IMR-90 (cell line): Measurements from ENCODE around the gene TNS3. TPM values are rescaled to one million over a fixed set of nuclear protein-coding genes. Genes with fewer than 3 reads are reported as not detected.

Source experiments
- ATAC-seq: fragments of 200-7000 bp; cut with Tn5 transposase; 2 replicates; pipeline ENCODE4 v1.9.1; 2020; ENCODE audit warnings: low read depth, mild to moderate bottlenecking, moderate library complexity
- BruUV-seq: library from RNA; stranded (reverse); fragments of 400-500 nt; replicated peaks from 2 replicates; lab custom pipeline; 2021; lab: Mats Ljungman, UMichigan
- CTCF ChIA-PET: fragments of 300-600 bp; formaldehyde crosslinking; extraction: SDS; loops from one replicate; lab custom pipeline; 2021; ENCODE audit warnings: antibody characterized with exemption; lab: Yijun Ruan, JAX
- POLR2A ChIA-PET: fragments of 300-600 bp; sonication (Branson Sonifier 250); formaldehyde crosslinking; loops from one replicate; lab custom pipeline; 2022; ENCODE audit warnings: antibody characterized with exemption; ENCODE audit not compliant: unreplicated experiment; lab: Charles Lee
- DNase-seq: peaks from one replicate; pipeline ENCODE4 v3.0.0; 2013
- H2AFZ ChIP-seq: replicated peaks from 2 replicates; pipeline ENCODE3; 2013; ENCODE audit warnings: low read length, mild to moderate bottlenecking; ENCODE audit not compliant: poor library complexity
- H2AK5ac ChIP-seq: 2 replicates; pipeline ENCODE4 v1.6.1; 2013; ENCODE audit warnings: low read depth, low read length, inconsistent platforms
- H2AK9ac ChIP-seq: replicated peaks from 2 replicates; pipeline ENCODE3; 2013; ENCODE audit warnings: mild to moderate bottlenecking, low read depth, low read length, moderate library complexity; ENCODE audit not compliant: poor library complexity
- H2BK120ac ChIP-seq: 2 replicates; pipeline ENCODE4 v1.6.1; 2013; ENCODE audit warnings: low read depth, low read length, inconsistent platforms
- H2BK15ac ChIP-seq: 3 replicates; pipeline ENCODE4 v1.6.1; 2013; ENCODE audit warnings: low read depth, low read length, inconsistent platforms
- H2BK20ac ChIP-seq: 2 replicates; pipeline ENCODE4 v1.6.1; 2013; ENCODE audit warnings: low read depth, mild to moderate bottlenecking, inconsistent platforms, low read length, moderate library complexity
- H2BK5ac ChIP-seq: 2 replicates; pipeline ENCODE4 v1.6.1; 2013; ENCODE audit warnings: mild to moderate bottlenecking, low read depth, low read length, inconsistent platforms; ENCODE audit not compliant: poor library complexity, severe bottlenecking
- H3K14ac ChIP-seq: replicated peaks from 2 replicates; pipeline ENCODE4 v1.6.1; 2013; ENCODE audit warnings: low read depth, low read length, inconsistent platforms
- H3K18ac ChIP-seq: 2 replicates; pipeline ENCODE4 v1.6.1; 2013; ENCODE audit warnings: low read depth, low read length, control low read depth
- H3K23ac ChIP-seq: 2 replicates; pipeline ENCODE4 v1.6.1; 2013; ENCODE audit warnings: low read depth, low read length, inconsistent platforms
- H3K27ac ChIP-seq: 2 replicates; pipeline ENCODE4 v1.5.1; 2013; ENCODE audit warnings: mild to moderate bottlenecking, control low read depth, low read length; ENCODE audit not compliant: insufficient read depth
- H3K27me3 ChIP-seq: 2 replicates; pipeline ENCODE4 v1.6.1; 2013; ENCODE audit warnings: low read length; ENCODE audit not compliant: control insufficient read depth, insufficient read depth
- H3K36me3 ChIP-seq: 2 replicates; pipeline ENCODE4 v1.6.1; 2013; ENCODE audit warnings: low read length, mixed read lengths; ENCODE audit not compliant: control insufficient read depth, insufficient read depth
- H3K4ac ChIP-seq: 2 replicates; pipeline ENCODE4 v1.6.1; 2013; ENCODE audit warnings: low read depth, low read length, inconsistent platforms
- H3K4me1 ChIP-seq: 2 replicates; pipeline ENCODE4 v1.6.1; 2013; ENCODE audit warnings: low read length, mixed read lengths; ENCODE audit not compliant: control insufficient read depth, insufficient read depth
- H3K4me2 ChIP-seq: 2 replicates; pipeline ENCODE4 v1.6.1; 2013; ENCODE audit warnings: low read depth, mild to moderate bottlenecking, control low read depth, low read length, moderate library complexity
- H3K4me3 ChIP-seq: 2 replicates; pipeline ENCODE4 v1.5.1; 2013; ENCODE audit warnings: low read depth, mild to moderate bottlenecking, control low read depth, low read length, moderate library complexity; ENCODE audit not compliant: insufficient read depth
- H3K56ac ChIP-seq: 2 replicates; pipeline ENCODE4 v1.6.1; 2013; ENCODE audit warnings: low read length, inconsistent platforms; ENCODE audit not compliant: insufficient read depth; ENCODE audit errors: extremely low read depth
- H3K79me1 ChIP-seq, 2 experiments: 2 replicates each; pipeline ENCODE4 v1.6.1; 2013; ENCODE audit warnings: low read length in 2 of 2, inconsistent platforms in 1 of 2, low read depth in 1 of 2
- H3K9ac ChIP-seq: 2 replicates; pipeline ENCODE4 v1.6.1; 2013; ENCODE audit warnings: low read depth, low read length, control low read depth
- H3K9me1 ChIP-seq: 2 replicates; pipeline ENCODE4 v1.6.1; 2013; ENCODE audit warnings: low read length, inconsistent platforms; ENCODE audit not compliant: insufficient read depth
- H3K9me3 ChIP-seq: 2 replicates; pipeline ENCODE4 v1.6.1; 2013; ENCODE audit warnings: low read length; ENCODE audit not compliant: control insufficient read depth, insufficient read depth
- H4K20me1 ChIP-seq: 2 replicates; pipeline ENCODE4 v1.6.1; 2013; ENCODE audit warnings: low read length, inconsistent platforms; ENCODE audit not compliant: insufficient read depth
- H4K5ac ChIP-seq: 2 replicates; pipeline ENCODE4 v1.6.1; 2013; ENCODE audit warnings: mild to moderate bottlenecking, low read depth, low read length, control low read depth
- H4K8ac ChIP-seq, 2 experiments: 2 replicates each; pipeline ENCODE4 v1.6.1; 2013; ENCODE audit warnings: low read depth in 2 of 2, low read length in 2 of 2, control low read depth in 1 of 2, inconsistent platforms in 1 of 2
- H4K91ac ChIP-seq: 2 replicates; pipeline ENCODE4 v1.6.1; 2013; ENCODE audit warnings: low read depth, low read length, inconsistent platforms; ENCODE audit not compliant: insufficient read depth
- MAZ ChIP-seq: IDR thresholded peaks from 2 replicates; pipeline ENCODE4 v1.6.1; 2012; ENCODE audit warnings: low read depth, mild to moderate bottlenecking, low read length, improper control_type of control experiment, moderate library complexity, borderline replicate concordance
- POLR2A ChIP-seq: IDR thresholded peaks from 2 replicates; pipeline ENCODE4 v1.6.1; 2012; ENCODE audit warnings: mild to moderate bottlenecking, low read depth, low read length
- RFX5 ChIP-seq: IDR thresholded peaks from 2 replicates; pipeline ENCODE4 v1.8.0; 2012; ENCODE audit warnings: low read depth, mild to moderate bottlenecking, low read length, moderate library complexity
- SMC3 ChIP-seq: fragments of 150-350 bp; IDR thresholded peaks from 2 replicates; pipeline ENCODE4 v1.6.1; 2016; ENCODE audit warnings: low read depth, mild to moderate bottlenecking, antibody characterized with exemption, low read length, moderate library complexity
- WGBS, 2 experiments: methylation state at CpG; one replicate each; pipeline versions ENCODE4 v1.1.5 to v1.1.7; 2013; ENCODE audit warnings: missing lambda C conversion rate in 2 of 2; ENCODE audit not compliant: insufficient read length in 1 of 2; ENCODE audit errors: extremely low coverage in 2 of 2; 5-methylcytosine and 5-hydroxymethylcytosine counted together
- dilution Hi-C: fragments of 300-500 bp; cut with HindIII; formaldehyde crosslinking; loops from one replicate; pipeline ENCODE4 v1.14.3; 2018; ENCODE audit warnings: low sequenced_read_pairs; ENCODE audit not compliant: unreplicated experiment
- in situ Hi-C: fragments of 300-500 bp; cut with MboI; formaldehyde crosslinking; loops from 3 replicates; pipeline ENCODE4 v1.14.3; 2019; ENCODE audit warnings: low sequenced_read_pairs, inconsistent platforms, mixed read lengths
- intact Hi-C: fragments of 100-400 bp; cut with micrococcal nuclease; formaldehyde crosslinking; loops from 2 replicates; pipeline ENCODE4 v1.10.0; 2022
- polyA plus RNA-seq, 3 experiments: library from polyadenylated mRNA; depleted of rRNA; stranded (reverse); fragments of >200 nt; gene quantifications; 2 replicates each; pipeline ENCODE4 v1.2.3, GENCODE V29; 2012; ENCODE audit warnings: low replicate concordance in 1 of 3
- total RNA-seq: library from RNA; depleted of rRNA; stranded (reverse); fragments of >200 nt; gene quantifications from 2 replicates; pipeline ENCODE4 v1.2.3, GENCODE V29; 2012
- TF ChIP-seq, protein P1 (sequence below): conservative IDR thresholded peaks from 2 replicates; pipeline ENCODE4 v1.5.1; 2012; ENCODE audit warnings: mild to moderate bottlenecking, low read depth, low read length, improper control_type of control experiment

The TNS3 gene
- total and polyA plus RNA-seq, 2 of the 4 experiments (the other 2 are of a cell fraction): 64.3 to 79.2 TPM

DNA sequence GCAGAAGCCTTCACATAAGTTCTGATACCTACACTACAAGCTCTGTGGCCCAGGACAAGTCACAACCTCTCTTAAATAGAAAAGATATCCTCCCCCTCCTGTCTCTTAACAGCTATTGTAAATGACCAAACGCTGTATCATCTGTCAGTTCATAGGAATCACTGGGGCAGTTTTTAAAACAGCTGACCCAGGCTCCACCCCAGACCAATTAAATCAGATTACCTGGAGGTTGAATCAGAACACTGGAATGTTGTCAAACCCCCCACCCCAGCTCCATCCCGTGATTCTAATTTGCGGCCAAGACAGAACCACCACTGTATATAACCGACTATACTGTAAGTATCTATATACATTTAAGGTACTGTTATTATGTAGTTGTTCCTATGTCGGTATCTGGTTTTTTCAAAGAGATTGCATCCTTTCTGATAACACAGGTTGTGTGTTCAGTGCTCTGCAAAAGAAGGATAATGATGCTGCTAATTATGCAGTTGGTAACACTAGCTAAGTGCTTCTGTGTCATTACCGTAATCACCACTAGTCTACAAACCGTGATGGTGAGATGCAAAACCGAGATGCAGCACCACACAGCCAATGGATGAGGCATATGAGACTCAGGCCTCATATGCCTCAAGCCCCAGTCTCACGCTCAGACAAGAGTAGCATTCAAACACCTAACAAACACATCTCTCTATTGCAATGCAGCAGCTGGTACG, 47.4 kb downstream of the TNS3 start:
- no peak overlapping the region for H4K5ac ChIP-seq
- dilution Hi-C loops (no loop called here), intact Hi-C loops (no loop called here), in situ Hi-C loops (no loop called here)
- POLR2A ChIA-PET: interaction anchor here (0.5 kb wide), 1 partner anchor 285 kb away, joined by 12 read pairs; no protein-coding TSS in a partner anchor
- H3K27ac ChIP-seq: no peak overlapping the region
- H3K4me3 ChIP-seq: no peak overlapping the region
- no TSS peak for BruUV-seq
- peaks cover 19% of the 10 kb centered on the region for H3K9me1 ChIP-seq
- CTCF ChIA-PET: interaction anchor here (0.6 to 1.2 kb wide), 2 partner anchors 36 to 284 kb away, joined by 4 to 6 read pairs; no protein-coding TSS in a partner anchor
- peak overlapping the region; percentile 35; the same call in 1 of the 2 replicates for H3K23ac ChIP-seq
- no peak overlapping the region for H3K56ac ChIP-seq
- 95% methylated on average over 2 of the region's 10 CpGs; no CpG with 5 or more reads in 1 of the 2 experiments for WGBS, 2 experiments
- H2BK15ac ChIP-seq: 0 out of 3 replicates have a peak overlapping the region, but pooled peaks have one; percentile 11
- TF ChIP-seq SMC3 (no peak), POLR2A (no peak), MAZ (no peak), RFX5 (no peak)
- TF ChIP-seq, protein P1, sequence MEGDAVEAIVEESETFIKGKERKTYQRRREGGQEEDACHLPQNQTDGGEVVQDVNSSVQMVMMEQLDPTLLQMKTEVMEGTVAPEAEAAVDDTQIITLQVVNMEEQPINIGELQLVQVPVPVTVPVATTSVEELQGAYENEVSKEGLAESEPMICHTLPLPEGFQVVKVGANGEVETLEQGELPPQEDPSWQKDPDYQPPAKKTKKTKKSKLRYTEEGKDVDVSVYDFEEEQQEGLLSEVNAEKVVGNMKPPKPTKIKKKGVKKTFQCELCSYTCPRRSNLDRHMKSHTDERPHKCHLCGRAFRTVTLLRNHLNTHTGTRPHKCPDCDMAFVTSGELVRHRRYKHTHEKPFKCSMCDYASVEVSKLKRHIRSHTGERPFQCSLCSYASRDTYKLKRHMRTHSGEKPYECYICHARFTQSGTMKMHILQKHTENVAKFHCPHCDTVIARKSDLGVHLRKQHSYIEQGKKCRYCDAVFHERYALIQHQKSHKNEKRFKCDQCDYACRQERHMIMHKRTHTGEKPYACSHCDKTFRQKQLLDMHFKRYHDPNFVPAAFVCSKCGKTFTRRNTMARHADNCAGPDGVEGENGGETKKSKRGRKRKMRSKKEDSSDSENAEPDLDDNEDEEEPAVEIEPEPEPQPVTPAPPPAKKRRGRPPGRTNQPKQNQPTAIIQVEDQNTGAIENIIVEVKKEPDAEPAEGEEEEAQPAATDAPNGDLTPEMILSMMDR: no peak
- no peak overlapping the region for H4K91ac ChIP-seq
- H4K20me1 ChIP-seq: peaks cover 46% of the 10 kb centered on the region
- H3K4me1 ChIP-seq: peaks cover 32% of the 10 kb centered on the region
- no peak overlapping the region for H2BK5ac ChIP-seq
- no peak overlapping the region for H3K18ac ChIP-seq
- no peaks in the 10 kb centered on the region for H3K27me3 ChIP-seq
- H2BK120ac ChIP-seq: no peak overlapping the region
- peak overlapping the region; percentile 71 for H3K14ac ChIP-seq
- H2AK9ac ChIP-seq: no peak overlapping the region
- ATAC-seq (no peak), DNase-seq (no peak)
- no peak overlapping the region for H3K9ac ChIP-seq
- H4K8ac ChIP-seq: no peak overlapping the region
- H2BK20ac ChIP-seq: no peak overlapping the region
- no peak overlapping the region for H3K4me2 ChIP-seq
- peaks cover 3% of the 10 kb centered on the region; the same call in 1 of the 2 replicates for H3K9me3 ChIP-seq
- peaks cover 27 to 80% of the 10 kb centered on the region in 2 experiments for H3K79me1 ChIP-seq
- H3K36me3 ChIP-seq: peaks cover 2% of the 10 kb centered on the region; the same call in 1 of the 2 replicates
- no peak overlapping the region for H2AFZ ChIP-seq
- H3K4ac ChIP-seq: peak overlapping the region; percentile 8; the same call in 1 of the 2 replicates
- H2AK5ac ChIP-seq: peak overlapping the region; percentile 62; the same call in 1 of the 2 replicates
